HG02938 (cell line): ENCODE measurements around the gene CLTCL1.
"Not testable (repeated sequence)": the region's sequence is repeated elsewhere in the genome, so short reads cannot be mapped to it uniquely, and the experiment has no call there.

ENCODE experiments used
- ATAC-seq: cut with Tn5 transposase; IDR thresholded peaks from one replicate; pipeline ENCODE4 v1.9.1; 2021; ENCODE audit warnings: mild to moderate bottlenecking, moderate library complexity; ENCODE audit not compliant: unreplicated experiment

Gene CLTCL1

DNA sequence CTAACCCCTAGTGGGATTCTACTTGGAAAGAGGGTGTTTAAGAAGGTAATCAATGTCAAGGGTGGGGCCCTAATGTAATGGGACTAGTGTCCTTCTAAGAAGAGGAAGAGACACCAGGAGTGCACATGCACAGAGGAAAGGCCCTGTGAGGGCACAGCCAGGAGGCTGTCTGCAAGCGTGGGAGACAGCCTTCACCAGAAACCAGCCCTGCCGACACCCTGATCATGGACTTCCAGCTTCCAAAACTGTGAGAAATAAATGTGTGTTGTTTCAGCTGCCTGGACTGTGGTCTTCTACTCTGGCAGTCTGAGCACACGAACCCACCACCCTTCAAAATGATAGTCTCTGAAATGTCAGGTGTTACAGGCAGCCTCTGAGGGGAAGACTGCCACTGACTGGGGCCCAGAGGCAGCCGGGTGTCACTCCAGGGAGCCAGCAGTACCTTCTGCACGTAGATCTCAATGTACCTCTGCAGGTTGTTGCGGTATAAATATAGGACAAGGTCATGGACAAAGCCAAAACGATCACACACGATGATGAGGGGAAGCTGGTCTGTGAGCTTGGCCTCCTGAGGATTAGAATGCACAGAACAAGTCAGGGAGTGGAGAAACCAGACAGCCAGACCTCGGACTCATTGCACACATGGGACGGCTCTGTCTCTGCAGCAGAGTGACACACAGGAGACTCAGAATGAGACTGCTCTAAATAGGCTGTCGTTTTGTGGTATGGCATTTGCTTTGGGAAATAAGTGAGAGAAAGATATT is 69.1 kb downstream of the CLTCL1 start:
- ATAC-seq: no peak

DNA sequence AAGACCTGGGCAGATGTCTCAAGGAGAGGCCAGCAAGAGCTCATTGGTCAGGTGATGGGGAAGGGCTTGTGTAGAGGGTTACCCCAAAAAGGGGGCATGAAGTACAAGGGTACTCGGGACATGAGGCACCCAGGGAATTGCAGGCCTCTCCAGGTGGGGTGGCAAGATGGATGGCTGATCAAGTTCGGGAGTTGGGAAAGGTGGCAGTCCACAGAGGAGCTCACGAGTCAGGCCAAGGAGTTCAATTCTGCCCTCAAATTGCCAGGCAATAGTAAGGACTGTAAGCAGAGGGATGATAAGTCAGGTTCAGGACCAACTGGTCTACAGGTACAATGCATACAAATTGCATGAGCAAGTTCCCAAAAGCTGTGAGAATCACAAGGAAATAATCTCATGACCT is 70.7 kb downstream of the CLTCL1 start:
- no peak for ATAC-seq

DNA sequence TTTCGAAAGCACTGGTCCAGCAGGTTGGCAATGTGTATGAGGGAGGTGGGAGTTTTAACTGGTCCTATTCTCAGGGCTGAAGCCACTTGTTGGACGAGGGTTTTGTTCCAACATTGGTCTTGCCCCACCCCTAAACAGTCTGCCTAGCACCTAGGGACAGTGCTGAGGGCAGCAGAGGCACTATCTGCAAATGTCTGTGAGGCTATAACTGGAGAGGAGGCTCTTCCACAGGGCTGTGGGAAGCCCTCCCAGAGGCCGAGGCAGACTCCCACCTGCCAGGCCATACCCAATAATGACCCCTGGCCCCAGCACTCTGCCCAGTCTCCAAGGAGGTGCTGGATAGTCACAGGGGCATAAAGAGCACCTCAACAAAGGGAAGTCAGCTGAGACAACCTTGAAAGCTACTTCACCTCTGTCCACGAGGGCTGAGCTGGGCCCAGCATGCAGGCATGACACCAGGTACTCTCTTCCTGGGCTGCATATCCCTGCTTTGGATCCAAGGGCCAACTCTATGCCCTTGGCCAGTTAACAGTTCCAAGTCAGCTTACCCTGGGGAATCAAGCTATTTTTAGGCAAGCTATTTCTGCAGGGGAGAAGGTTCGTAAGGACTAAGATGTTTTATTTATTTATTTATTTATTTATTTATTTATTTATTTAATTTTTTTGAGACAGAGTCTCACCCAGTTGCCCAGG is 72.8 kb downstream of the CLTCL1 start:
- ATAC-seq: no peak

DNA sequence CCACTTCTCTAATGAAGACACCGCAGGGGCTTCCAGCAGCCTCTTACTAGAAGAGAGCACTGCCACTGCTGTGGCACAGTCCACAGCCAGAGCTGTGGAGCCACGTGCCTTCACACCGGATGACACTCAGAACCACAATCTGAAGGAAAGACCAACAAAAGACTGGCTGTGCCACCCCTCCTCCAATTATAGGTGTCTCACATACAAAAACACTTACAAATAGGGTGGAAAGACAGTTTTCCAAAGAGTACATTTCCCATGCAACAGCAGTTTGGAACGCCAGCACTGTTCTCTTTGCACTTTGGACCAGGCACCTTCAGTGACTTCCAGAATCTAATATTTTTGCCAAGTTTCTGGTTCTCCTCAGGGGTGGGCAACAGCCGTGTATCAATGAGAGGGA is 74.9 kb downstream of the CLTCL1 start:
- ATAC-seq: no peak

DNA sequence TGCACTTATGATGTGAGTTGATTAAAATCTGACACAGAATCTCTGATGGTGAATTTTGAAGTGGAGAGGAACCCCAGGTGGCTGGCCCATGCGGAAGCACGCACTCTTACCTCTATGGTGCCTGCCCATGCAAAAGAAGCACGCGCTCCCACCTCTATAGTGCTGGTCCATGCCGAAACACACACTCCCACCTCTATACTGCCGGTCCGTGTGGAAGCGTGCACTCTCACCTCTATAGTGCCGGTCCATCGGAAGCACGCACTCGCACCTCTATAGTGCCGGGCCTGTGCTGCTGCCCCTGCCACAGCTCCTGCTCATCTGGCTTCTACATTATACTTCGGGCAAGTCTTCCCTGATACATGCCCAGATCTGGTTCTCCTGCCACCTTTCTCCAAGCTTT is 76.2 kb downstream of the CLTCL1 start:
- ATAC-seq: no peak

DNA sequence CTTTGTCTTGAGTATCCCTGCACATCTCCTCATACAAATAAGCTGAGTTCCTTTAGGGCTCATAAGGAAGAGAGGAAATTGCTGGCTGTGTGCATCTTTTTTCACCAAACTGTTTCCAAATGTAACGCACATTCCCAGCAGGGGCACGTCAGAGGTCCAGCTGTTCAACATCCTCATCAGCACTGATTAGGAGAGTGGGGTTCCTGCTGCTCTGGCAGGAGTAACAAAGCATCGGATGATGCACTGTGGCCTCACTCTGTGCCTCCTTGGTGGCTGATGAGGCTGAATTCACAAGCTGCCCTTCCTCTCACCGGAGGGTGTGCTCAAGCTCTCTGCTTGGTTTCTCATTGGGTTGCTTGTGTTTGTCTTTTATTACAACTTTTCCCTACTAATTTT is 77.4 kb downstream of the CLTCL1 start:
- no peak for ATAC-seq

DNA sequence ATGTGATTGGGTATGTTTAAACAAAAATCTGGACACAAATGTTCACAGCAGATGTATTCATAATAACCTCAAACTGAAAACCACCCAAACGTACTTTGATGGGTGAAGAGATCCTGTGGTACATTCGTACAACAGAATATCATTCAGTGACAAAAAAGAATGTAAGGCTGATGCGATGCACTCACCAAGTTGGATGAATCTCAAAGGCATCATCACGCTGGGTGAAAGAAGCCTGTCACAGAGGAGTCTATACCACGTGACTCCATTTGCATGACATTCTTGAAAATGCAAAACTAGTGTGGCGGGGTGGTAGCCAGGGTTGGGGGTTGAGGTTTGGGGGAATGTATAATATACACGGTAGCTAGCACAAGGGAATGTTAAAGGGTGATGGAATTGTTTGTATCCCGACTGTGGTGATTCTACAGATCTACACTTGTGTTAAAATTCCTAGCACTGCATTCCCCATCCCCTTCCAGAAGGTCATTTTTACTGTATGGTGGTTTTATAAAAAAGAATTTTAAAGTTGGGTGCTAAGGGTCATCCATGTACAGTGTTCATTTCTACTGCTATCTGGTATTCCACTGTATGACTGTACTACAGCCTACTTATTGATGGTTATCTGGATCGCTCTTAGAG is 78.0 kb downstream of the CLTCL1 start:
- no peak for ATAC-seq

DNA sequence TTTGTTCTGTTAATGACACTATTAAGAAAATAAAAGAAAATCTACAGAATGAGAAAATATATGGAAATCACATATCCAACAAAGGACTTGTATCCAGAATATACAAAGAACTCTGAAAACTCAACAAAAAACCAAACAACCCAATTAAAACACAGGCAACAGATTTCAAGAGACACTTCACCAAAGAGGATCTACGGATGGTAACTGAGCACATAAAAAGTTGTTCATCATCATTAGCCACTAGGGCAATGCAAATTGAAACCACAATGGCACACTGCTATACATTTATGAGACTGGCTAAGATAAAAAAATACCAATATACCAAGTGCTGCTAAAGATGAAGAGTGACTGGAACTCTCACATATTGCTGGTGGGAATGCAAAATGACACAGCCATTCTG is 78.5 kb downstream of the CLTCL1 start:
- ATAC-seq: no peak

DNA sequence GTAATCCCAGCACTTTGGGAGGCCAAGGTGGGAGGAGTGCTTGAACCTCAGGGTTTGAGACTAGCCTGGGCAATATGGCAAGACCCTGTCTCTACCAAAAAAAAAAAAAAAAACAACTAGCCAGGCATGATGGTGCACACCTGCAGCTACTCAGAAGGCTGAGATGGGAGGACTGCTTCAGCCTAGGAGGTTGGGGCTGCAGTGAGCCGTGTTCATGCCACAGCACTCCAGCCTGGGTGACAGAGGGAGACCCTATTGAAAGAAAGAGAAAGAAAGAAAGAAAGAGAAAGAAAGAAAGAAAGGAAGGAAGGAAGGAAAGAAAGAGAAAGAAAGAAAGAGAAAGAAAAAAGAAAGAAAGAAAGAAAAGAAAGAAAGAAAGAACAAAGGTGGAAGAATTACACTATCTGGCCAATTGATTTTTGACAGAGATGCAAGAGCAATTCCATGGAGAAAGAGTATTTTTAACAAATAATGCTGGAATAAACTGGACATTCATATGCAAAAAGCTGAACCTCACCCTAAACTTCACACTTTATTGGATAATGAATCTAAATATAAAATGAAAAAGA is 79.1 kb downstream of the CLTCL1 start:
- no peak for ATAC-seq

DNA sequence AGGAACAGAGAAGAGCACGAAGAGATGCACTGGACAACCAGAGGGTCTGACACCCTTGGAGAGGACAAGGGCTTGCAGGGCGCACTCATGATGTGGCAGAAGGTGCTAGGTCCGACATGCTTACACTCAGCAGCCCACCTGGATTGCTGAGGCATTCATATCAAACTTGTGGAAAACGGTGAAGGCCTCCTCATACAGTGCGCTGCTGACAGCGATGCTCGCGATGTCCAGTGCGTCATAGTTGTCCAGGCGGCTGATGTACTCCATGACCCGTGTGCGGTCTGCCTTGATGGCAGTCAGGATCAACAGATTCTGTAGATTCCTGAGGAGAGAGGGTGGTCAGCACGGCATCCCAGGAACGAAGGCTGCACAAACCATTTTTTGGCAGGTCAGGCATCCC is 81.3 kb downstream of the CLTCL1 start:
- ATAC-seq: no peak

DNA sequence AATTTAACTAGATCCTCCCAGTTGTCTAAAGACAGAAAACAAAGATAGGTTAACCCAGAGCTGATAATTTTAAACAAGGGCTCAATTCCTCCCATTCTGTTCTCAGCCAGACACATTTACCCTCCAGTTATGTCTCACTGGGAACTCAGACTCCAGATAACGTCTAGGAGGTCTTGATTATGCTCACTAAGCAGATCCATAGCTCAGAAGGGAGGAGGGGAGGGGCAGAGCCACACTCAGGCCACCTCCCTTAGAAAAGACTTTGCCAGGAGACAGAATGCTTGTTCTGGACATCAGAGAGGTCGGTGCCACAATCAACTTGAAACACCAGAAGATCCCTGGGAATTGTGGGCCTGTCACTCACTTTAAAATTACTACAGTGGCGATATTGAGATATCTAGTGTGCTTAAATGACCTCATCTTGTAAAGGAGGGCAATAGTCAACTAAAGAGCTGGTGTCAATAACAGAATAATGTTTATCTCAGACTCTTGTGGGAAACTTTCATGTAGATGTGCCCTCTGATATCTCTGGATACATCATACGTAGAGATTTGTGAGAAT is 83.2 kb downstream of the CLTCL1 start:
- ATAC-seq: no peak

DNA sequence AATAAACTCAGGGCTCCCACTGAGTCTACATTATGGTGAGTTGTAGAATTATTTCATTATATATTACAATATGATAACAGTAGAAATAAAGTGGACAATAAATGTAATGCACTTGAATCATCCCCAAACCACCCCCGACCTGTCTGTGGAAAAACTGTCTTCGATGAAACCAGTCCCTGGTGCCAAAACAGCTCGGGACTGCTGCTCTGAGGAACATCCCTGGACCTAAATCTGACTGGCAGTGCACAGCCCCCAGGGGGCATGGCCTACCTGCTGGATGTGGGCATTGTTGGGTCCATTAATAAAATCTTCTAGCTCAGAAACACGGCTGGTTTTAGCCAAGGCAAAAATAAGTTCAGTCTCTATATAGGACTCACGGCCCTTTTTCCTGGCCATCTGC is 83.6 kb downstream of the CLTCL1 start:
- no peak for ATAC-seq

DNA sequence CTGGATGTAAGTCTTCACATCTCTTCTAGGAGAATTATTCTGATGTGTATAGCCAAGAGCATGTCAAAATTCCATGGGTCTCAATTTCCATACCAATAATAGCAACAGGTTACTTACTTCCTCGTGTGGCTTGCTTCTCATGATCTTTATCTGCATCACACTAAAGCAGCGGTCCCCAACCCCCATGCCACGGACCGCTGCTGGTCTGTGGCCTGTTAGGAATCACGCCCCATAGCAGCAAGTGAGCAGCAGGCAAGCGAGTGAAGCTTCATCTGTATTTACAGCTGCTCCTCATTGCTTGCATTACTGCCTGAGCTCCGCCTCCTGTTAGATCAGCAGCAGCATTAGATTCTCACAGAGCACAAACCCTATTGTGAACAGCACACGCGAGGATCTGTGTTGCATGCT is 84.1 kb downstream of the CLTCL1 start:
- no peak for ATAC-seq

DNA sequence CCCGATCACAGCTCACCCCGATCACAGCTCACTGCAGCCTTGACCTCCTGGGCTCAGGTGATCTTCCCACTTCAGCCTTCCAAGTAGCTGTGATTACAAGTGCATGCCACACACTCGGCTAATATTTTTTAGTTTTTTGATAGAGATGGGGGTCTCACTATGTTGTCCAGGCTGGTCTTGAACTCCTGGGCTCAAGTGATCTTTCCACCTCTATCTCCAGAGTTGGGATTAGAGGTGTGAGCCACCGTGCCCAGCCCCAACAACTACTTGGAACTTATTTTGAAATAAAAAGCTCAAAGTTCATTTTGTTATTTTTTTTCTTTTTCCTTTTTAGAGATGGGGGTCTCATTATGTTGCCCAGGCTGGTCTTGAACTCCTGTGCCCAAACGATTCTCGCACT is 85.2 kb downstream of the CLTCL1 start:
- ATAC-seq: no peak

DNA sequence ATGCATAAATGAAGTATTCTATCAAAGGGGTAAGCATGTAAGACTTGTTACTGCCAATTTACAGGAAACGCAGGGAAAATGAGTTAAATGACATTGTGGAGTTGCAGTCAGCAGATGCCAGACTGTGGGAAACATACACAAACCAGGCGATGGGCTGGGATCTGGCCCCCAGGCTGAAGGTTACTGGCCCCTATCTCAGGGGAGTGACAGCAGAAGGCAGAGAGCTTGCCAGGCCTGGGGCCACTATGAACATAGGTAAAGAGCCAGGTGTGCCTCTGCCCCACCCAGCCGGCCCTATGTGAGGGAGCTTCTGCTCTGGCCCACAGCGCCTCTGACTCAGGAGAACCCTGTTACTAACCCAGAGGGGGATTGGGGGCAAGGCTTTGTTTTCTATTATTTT is 86.9 kb downstream of the CLTCL1 start:
- ATAC-seq: no peak

DNA sequence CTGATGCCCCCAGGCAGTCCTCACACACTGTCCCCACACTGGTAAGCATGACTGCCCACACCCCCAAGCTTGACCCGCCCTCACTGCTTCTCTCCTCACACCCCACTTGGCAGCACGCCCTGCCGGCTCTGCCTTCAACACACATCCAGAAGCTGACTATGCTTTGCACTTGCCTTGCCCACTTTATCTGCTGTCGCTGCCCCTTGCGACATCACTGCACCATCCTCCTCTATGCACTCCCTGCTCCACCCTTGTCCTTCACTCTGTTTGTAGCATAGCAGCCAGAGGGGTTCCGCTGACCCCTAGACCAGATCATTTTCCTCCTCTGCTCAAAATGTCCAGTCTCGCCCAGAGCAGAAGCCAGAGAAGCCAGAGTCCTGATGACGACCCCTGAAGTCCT is 87.7 kb downstream of the CLTCL1 start:
- no peak for ATAC-seq

DNA sequence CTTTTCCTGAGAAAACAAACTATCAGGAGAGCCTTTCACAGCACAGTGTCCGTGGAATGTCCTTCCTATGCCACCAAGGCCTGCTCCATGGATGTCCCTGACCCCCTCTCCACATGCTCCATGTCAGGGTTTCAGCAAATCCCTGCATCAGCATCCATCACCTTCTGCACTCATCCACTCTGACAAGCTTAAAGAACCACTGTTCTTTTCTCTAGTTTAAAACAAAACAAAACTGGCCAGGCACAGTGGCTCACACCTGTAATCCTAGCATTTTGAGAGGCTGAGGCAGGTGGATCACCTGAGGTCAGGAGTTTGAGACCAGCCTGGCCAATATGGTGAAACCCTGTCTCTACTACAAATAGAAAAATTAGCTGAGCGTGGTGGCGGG is 88.7 kb downstream of the CLTCL1 start:
- not testable (repeated sequence) for ATAC-seq

DNA sequence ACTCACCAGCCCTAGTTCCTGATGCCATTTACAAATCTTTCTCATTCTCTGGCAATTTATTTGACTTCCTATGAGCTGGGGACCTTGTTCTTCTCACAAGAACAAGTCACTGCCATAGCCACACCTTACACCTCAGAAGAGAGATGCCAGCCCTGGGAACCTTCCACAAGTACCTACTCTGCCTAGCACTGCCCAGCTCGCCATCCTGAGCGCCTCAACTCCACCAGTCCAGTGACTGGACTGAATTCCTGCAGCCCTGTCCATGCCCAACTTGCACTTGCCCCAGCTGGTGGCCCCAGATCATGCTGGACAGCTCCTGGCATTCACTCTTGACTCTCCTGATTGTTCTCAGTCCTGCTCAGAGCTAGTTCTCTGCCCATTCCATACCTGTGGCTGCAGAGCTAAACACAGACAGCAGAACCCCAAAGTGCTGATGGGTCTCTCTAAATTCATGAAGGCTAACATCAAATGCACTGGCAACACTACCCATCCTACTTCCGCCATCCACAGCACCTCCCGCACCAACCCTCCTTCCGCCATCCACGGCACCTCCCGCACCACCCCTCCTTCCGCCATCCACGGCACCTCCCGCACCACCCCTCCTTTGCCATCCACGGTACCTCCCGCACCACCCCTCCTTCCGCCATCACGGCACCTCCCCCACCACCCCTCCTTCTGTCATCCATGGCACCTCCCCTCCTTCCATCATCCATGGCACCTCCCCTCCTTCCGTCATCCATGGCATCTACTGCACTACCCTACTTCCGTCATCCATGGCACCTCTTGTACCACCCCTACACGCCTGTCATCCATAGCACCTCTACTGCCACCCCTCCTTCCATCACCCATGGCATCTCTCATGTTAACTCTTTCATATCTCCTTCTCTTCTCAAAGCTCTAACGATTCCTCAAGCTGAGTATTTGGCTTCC is 89.4 kb downstream of the CLTCL1 start:
- ATAC-seq: no peak

DNA sequence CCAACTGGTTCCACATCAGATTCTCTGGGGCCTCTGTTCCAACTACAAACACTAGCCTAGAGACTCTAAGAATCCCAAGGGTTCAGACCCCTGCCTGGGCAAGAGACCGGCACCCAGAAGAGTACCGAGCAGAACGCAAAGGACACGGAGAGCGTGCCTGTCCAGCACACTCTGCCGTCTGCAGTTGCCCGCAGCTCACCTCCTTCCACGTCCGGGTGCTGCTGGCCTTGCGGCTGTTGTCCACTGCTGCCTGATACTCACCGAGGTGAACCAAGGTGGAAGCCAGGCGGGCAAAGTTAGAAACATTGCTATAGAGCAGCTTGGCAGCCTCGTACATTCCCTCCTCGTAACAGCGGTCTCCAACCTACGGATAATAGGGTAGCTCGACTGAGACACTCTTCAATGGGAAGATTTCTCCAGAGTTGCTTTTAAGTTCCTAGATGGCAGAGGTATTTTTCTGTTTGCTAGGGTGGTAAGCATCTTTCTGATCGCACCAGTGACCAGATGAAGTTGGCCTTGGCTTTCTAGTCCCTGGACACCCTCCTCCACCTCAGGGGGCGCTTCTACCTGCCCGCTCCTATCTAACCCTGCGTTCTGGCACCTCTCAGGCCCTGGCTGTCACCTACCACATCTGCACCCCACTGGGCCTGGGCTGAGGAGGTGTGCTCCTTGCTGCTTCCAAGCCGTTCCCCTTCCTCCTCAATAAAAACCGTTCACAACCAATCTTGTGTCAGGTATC is 90.2 kb downstream of the CLTCL1 start:
- ATAC-seq: no peak

DNA sequence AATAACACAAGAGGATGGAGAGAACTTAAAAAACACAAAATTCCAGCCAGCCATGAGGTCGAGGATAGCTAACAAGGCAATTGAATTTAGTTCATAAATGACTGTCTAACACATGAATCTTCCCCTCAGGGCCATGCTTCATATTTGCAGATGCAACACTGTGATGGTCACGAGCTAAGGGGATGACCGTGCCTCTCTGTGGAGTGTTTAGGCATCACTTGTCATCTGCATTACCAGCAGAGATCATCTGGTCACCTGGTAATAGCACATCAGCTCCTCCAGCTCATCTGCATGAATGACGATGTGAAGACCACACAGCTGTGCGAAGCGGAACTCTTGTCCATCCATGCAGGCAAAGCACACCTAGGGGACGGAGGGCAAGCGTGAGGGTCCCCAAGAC is 92.0 kb downstream of the CLTCL1 start:
- no peak for ATAC-seq
